HUES48 (cell line): ENCODE data around the gene RPS6KL1.
A peak's percentile ranks its signal among the peaks of the same experiment; 100 is the strongest.

Source experiments
- H3K27ac ChIP-seq: one replicate; pipeline ENCODE4 v1.7.0; 2013; ENCODE audit warnings: low read depth, low read length, inconsistent platforms
- H3K27me3 ChIP-seq: 2 replicates; pipeline ENCODE4 v1.6.1; 2013; ENCODE audit warnings: mild to moderate bottlenecking, low read length; ENCODE audit not compliant: control insufficient read depth, insufficient read depth
- H3K36me3 ChIP-seq: 2 replicates; pipeline ENCODE4 v1.6.1; 2013; ENCODE audit warnings: low read length; ENCODE audit not compliant: control insufficient read depth, insufficient read depth
- H3K4me1 ChIP-seq: 2 replicates; pipeline ENCODE4 v1.6.1; 2013; ENCODE audit warnings: mild to moderate bottlenecking, low read length; ENCODE audit not compliant: control insufficient read depth, insufficient read depth
- H3K4me3 ChIP-seq: 2 replicates; pipeline ENCODE4 v1.5.1; 2013; ENCODE audit warnings: mild to moderate bottlenecking, low read depth, low read length
- H3K9ac ChIP-seq: 2 replicates; pipeline ENCODE4 v1.6.1; 2013; ENCODE audit warnings: mild to moderate bottlenecking, low read depth, low read length, moderate library complexity
- H3K9me3 ChIP-seq: 2 replicates; pipeline ENCODE4 v1.6.1; 2013; ENCODE audit warnings: low read length; ENCODE audit not compliant: control insufficient read depth, insufficient read depth

The RPS6KL1 gene

DNA sequence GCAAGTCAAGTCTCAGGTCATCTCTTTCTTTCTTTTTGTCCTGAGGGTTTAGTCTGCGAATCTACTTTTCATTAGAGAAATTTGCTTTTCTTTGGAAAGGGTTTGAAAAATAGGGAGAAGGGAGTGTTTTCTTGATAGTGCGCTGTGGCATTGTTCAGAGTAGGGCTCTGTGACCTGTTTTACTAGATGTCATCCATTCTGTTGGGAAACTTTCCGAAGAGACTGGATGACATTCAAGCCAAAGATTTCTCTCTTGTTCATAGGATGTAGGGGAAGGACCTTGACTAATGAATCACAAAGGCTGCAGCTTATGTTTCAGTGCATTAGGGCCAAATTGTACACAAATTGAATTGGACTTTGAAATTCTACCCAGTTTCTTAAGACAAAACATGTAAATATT, 26.7 kb downstream of the RPS6KL1 start:
- Histone ChIP-seq H3K27me3 (no peaks in the 10 kb centered on the region), H3K4me1 (no peaks in the 10 kb centered on the region), H3K9ac (no peak overlapping the region), H3K4me3 (no peak overlapping the region), H3K36me3 (peaks cover 97% of the 10 kb centered on the region), H3K27ac (no peak overlapping the region), H3K9me3 (no peaks in the 10 kb centered on the region)

DNA sequence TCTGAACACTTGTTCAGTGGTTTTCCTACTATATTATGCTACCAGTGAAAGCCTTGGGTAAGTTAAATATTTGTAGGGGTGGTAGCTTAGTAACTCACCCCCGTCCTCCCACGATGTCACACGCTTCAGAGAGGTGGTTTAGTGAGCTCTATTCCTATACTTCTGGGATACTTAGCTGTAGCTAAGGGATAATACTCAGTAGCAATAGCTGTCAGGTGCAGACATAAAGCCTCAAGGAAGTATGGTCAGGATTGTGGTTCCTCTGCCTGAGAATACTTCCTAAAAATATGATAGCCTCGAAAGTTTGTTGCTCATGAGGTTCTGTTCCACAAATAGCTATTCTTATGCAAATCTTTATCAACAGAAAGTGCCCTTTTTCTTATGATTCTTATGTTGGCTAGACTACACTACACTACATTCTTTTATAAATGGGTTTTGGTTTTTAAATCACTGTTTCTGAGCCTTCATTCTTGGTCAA, 29.4 kb downstream of the RPS6KL1 start:
- H3K27ac ChIP-seq, result no peak overlapping the region
- H3K4me1 ChIP-seq, result 0 out of 2 replicates have a peak, but pooled peaks cover 2% of the 10 kb centered on the region
- H3K36me3 ChIP-seq, result peaks cover 95% of the 10 kb centered on the region
- no peaks in the 10 kb centered on the region for H3K27me3 ChIP-seq
- H3K4me3 ChIP-seq, result no peak overlapping the region
- H3K9me3 ChIP-seq, result no peaks in the 10 kb centered on the region
- H3K9ac ChIP-seq, result no peak overlapping the region

DNA sequence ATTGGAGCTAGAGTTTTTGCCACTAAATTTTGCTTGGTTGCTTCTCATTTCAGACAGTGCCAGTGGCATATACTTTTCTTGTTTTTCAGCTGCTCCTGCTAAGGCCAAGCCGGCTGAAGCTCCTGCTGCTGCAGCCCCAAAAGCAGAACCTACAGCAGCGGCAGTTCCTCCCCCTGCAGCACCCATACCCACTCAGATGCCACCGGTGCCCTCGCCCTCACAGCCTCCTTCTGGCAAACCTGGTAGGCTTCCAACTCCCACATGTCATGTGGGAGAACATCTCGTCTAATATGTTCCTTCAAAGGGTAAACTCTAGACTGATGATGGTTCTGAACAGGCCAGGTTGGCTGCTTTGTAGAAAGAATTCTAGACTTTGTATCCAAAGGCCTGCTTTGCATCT, 30.3 kb downstream of the RPS6KL1 start:
- H3K9ac ChIP-seq, result no peak overlapping the region
- H3K27ac ChIP-seq, result no peak overlapping the region
- H3K4me3 ChIP-seq, result no peak overlapping the region
- H3K27me3 ChIP-seq, result no peaks in the 10 kb centered on the region
- H3K4me1 ChIP-seq, result 0 out of 2 replicates have a peak, but pooled peaks cover 11% of the 10 kb centered on the region
- no peaks in the 10 kb centered on the region for H3K9me3 ChIP-seq
- peaks cover 94% of the 10 kb centered on the region for H3K36me3 ChIP-seq

DNA sequence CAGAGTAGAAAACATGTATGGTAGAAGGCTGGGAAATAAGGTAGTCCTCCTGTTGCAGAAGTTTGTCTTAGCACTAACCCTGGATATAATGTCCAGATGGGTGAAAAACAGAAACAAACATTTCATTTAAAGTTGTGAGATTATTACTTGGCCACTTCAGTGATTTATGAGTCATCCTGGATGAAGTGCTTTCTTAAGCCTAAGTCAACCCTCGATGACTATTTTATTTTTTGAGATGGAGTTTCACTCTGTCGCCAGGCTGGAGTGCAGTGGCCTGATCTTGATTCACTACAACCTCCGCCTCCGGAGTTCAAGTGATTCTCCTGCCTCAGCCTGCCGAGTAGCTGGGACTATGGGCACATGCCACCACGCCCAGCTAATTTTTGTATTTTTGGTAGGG, 31.2 kb downstream of the RPS6KL1 start:
- H3K9ac ChIP-seq, result no peak overlapping the region
- H3K4me1 ChIP-seq, result peaks cover 18% of the 10 kb centered on the region
- H3K27me3 ChIP-seq, result no peaks in the 10 kb centered on the region
- peaks cover 94% of the 10 kb centered on the region for H3K36me3 ChIP-seq
- no peak overlapping the region for H3K27ac ChIP-seq
- H3K9me3 ChIP-seq, result no peaks in the 10 kb centered on the region
- no peak overlapping the region for H3K4me3 ChIP-seq

DNA sequence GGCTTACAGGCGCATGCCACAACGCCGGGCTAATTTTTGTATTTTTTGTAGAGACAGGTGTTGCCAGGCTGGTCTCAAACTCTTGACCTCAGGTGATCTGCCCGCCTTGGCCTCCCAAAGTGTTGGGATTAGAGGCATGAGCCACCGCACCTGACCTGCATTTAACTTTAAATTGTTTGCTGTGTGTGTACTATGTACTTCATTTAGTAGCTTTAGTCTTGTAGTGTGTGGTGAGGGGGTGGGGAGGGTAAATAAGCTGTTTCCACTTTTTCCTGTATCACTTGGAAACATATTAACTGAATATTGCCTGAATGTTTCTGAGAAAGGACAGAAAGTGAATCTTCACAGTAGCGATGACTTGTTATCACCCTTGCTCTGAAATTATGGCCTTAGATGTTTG, 32.8 kb downstream of the RPS6KL1 start:
- peaks cover 81% of the 10 kb centered on the region for H3K36me3 ChIP-seq
- no peaks in the 10 kb centered on the region for H3K27me3 ChIP-seq
- peaks cover 33% of the 10 kb centered on the region for H3K4me1 ChIP-seq
- no peak overlapping the region for H3K9ac ChIP-seq
- no peak overlapping the region for H3K27ac ChIP-seq
- H3K9me3 ChIP-seq, result no peaks in the 10 kb centered on the region
- no peak overlapping the region for H3K4me3 ChIP-seq

DNA sequence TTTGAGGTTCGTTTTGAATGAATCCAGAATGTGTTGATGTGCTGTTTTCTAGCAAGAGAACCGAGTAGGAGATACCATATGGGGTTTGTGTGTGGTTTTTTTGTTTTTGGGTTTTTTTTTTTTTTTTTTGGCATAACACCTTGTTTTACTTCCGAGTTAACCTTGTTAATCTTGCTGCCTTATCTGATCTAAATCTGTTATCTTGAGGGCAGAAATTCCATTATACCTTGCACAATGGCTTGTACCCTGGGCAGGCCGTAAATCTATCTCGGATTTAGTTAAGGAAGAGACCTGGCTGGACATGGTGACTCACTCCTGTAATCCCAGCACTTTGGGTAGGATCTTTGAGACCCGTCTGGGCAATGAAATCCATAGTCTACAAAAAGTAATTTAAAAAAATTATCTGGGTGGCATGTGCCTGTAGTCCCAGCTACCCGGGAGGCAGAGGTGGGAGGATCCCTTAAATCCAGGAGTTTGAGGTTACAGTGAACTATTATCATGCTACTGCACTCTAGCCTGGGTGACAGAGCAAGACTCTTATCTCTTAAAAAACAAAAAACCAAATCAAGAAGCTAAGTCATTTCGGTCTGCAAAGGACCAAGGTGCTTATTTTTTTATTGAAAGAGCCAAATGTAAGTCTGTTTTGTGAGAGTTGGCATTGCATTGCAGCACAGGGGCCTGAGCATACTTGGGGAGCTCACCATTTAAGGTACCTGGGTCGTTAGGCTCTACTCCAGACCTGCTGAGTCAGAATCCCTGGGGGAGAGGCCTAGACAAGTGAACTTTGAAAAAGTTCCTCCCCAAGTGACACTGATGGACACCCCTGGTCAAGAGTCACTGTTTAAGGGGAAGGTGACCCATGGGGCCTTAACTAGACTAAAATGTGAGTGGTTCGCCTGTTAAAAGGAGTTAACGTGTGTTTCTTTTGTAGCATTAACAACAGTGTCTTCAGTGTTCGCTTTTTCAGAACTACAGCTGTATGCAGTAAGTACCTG, 34.6 kb downstream of the RPS6KL1 start:
- peak overlapping the region; percentile 26 for H3K27ac ChIP-seq
- no peaks in the 10 kb centered on the region for H3K27me3 ChIP-seq
- H3K4me1 ChIP-seq, result peaks cover 51% of the 10 kb centered on the region
- no peaks in the 10 kb centered on the region for H3K9me3 ChIP-seq
- no peak overlapping the region for H3K9ac ChIP-seq
- H3K36me3 ChIP-seq, result peaks cover 70% of the 10 kb centered on the region
- H3K4me3 ChIP-seq, result no peak overlapping the region

DNA sequence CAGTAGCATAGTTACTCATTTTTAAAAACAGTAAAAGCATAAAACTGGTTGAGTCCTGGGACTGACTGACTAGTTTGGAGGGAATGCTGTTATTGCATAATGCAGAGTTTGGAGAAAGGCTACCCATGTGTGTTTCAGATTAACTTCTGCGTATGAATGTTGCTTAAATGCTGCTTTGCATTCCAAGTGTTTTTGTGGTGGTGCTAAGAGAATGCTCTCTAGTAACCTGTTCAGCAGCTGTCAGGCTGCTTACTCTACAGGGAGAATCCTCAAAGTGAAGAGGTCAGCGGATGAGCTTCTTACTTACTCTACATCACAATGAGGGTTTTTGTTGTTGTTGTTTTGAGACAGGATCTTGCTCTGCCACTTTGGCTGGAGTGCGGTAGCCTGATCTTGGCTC, 37.1 kb downstream of the RPS6KL1 start:
- Histone ChIP-seq H3K4me3 (peak overlapping the region; percentile 95), H3K27me3 (no peaks in the 10 kb centered on the region), H3K36me3 (peaks cover 46% of the 10 kb centered on the region), H3K9me3 (no peaks in the 10 kb centered on the region), H3K4me1 (peaks cover 56% of the 10 kb centered on the region), H3K27ac (peak overlapping the region; percentile 93), H3K9ac (no peak overlapping the region)

DNA sequence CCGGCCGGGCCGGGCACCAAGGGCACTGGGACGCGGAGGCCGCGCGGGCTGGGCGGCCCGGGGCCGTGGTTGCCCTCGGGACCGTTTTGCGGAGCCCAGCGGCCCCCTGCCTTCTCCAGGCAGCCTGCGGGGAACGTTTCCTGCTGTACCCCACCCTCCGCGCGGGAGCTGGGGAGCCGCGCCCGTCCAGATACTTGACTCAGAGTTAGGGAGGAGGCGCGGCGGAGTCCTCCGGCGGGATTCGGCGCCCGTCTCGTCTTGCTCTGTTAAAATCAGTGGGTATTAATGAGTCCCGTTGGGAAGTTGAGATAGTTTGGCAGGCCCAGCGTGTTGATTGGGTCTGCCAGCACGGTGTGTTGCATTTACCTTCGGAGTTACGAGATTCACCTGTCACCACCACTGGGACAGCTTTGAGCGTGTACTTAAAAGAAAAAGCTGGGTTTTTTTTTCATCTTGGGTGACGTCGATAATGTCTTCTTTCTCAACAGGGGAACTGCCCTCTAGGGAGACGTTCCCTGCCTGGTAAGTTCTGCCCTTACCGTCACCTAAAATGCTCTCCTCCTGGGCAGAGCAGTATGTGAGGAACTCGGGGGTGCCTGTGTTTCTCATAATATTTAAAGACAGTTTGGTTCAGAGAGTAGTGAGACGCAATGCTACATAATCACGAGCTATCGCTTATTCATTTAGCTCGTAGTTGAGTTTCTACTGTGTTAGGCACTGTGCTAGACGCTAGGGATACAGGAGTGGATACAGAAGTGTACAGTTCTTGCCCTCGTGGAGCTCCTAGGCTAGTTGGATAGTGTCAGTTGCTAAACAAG, 40.7 kb downstream of the RPS6KL1 start:
- Histone ChIP-seq H3K9ac (peak overlapping the region; percentile 66), H3K27me3 (no peaks in the 10 kb centered on the region), H3K36me3 (peaks cover 12% of the 10 kb centered on the region), H3K9me3 (no peaks in the 10 kb centered on the region), H3K4me3 (peak overlapping the region; percentile 95), H3K27ac (peak overlapping the region; percentile 86), H3K4me1 (peaks cover 46% of the 10 kb centered on the region)

DNA sequence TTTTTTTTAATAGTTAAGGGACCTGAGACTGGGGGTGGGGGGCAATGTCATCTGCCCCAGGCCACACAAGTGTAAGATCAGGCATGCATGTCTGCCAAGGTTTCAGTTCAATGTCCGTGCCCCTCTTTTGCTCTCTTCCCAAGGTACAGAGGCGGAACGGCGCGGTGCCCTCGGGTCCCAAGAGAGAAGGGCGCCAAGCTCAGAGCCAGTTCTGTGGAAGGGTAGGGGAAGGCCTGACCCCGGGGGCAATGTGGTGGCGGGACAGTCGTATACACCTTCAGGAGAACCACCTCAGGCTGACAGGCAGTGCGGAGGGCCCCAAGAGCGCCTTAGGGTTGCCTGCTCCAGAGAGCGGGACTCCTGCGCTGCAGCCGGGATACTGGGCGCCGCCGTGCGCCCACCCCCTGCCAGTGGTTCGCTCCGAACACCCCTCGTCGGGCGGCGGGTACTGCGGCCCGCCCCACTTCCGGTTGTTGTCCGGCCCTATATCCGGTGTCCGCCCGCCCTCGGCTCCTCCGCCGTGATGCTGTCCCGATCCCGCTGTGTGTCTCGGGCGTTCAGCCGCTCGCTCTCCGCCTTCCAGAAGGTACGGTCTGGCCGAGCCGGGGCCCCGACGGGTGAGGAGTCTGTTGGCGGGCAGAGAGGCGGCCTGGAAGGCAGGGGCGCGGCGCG, 41.5 kb downstream of the RPS6KL1 start, which contains the start of gene DLST:
DLST (plus strand) TSS at position 486 of the 672 bp plus-strand sequence; CDS start at position 524, 38 bp downstream.
- Histone ChIP-seq H3K9ac (peak within 1 kb of the TSS; percentile 66), H3K36me3 (peaks cover 7% of the 10 kb centered on the region; the same call in 1 of the 2 replicates), H3K9me3 (no peaks in the 10 kb centered on the region), H3K4me1 (peaks cover 40% of the 10 kb centered on the region), H3K4me3 (peak within 1 kb of the TSS; percentile 95), H3K27ac (peak within 1 kb of the TSS; percentile 86), H3K27me3 (no peaks in the 10 kb centered on the region)

DNA sequence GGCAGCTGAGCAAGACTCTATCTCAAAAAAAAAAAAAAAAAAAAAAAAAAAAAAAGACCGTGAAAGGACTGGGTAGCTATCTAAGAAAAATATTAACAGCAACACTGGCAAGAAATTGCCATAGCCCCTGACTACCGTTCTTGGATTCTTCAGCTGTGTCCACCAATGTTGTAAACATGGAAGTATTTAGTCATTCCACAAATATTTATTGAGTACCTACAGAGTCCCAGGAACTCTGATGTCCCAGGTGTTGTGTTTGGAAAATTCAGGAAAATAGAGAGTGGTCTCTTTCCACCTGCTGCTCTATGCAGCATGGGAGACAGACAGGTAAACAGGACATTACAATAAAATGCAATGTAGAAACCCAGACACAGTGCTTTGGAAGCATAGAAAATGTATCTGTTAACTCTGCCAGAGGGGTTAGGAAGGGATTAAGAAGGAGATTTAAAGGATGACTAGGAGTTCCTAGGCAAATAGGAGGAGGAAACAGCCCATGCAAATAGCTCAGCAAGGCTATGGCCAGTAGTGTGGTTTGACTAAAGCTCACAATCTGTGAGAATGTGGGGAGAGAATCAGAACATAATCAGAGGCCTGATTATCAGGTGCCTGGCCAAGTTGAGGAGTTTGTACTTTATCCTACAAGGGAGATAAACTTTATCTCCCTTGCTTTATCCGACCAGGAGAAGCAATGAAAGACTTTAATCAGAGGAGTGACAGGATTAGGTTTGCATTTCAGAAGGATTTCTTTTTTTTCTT, 43.5 kb downstream of the RPS6KL1 start:
- Histone ChIP-seq H3K4me1 (peaks cover 26% of the 10 kb centered on the region), H3K36me3 (0 out of 2 replicates have a peak, but pooled peaks cover 7% of the 10 kb centered on the region), H3K27me3 (no peaks in the 10 kb centered on the region), H3K9ac (no peak overlapping the region), H3K27ac (no peak overlapping the region), H3K4me3 (no peak overlapping the region), H3K9me3 (no peaks in the 10 kb centered on the region)
